KMS-11 (cell line): Measurements from ENCODE around the gene DNAJB8.

ENCODE experiments used
- H2AFZ ChIP-seq: fragments of 200-600 bp; sonication (generic); 2 replicates; pipeline ENCODE4 v1.6.1; 2016; ENCODE audit warnings: antibody characterized with exemption, mixed run types, low read depth
- H3K27ac ChIP-seq: fragments of 200-600 bp; sonication (generic); 2 replicates; pipeline ENCODE4 v1.6.1; 2016; ENCODE audit warnings: mild to moderate bottlenecking, mixed run types
- H3K27me3 ChIP-seq: fragments of 200-600 bp; sonication (generic); 2 replicates; pipeline ENCODE4 v1.6.1; 2017; ENCODE audit warnings: mild to moderate bottlenecking, low read depth, mixed run types, moderate library complexity; ENCODE audit not compliant: insufficient read depth
- H3K36me3 ChIP-seq: fragments of 200-600 bp; sonication (generic); 2 replicates; pipeline ENCODE4 v1.6.1; 2017; ENCODE audit warnings: mild to moderate bottlenecking, mixed run types; ENCODE audit not compliant: insufficient read depth
- H3K4me1 ChIP-seq: fragments of 200-600 bp; sonication (generic); 2 replicates; pipeline ENCODE4 v1.6.1; 2016; ENCODE audit warnings: mild to moderate bottlenecking, low read depth, mixed run types; ENCODE audit not compliant: poor library complexity, severe bottlenecking
- H3K4me2 ChIP-seq: fragments of 200-600 bp; sonication (generic); 2 replicates; pipeline ENCODE4 v1.7.0; 2016; ENCODE audit warnings: mild to moderate bottlenecking, mixed run types
- H3K4me3 ChIP-seq: fragments of 200-600 bp; sonication (generic); IDR thresholded peaks from 2 replicates; pipeline ENCODE4 v1.6.1; 2017; ENCODE audit warnings: low read depth, low read length, mixed read lengths; ENCODE audit not compliant: insufficient read depth
- H3K79me2 ChIP-seq: fragments of 200-600 bp; sonication (generic); 2 replicates; pipeline ENCODE4 v1.6.1; 2016; ENCODE audit warnings: low read depth, mixed run types; ENCODE audit not compliant: insufficient read depth
- H3K9ac ChIP-seq: fragments of 200-600 bp; sonication (generic); 2 replicates; pipeline ENCODE4 v1.6.1; 2016; ENCODE audit warnings: mild to moderate bottlenecking, mixed run types
- H4K20me1 ChIP-seq: fragments of 200-600 bp; sonication (generic); 2 replicates; pipeline ENCODE4 v1.6.1; 2016; ENCODE audit warnings: mild to moderate bottlenecking, mixed run types; ENCODE audit not compliant: insufficient read depth
- TF ChIP-seq, protein P1 (sequence below): fragments of 200-600 bp; sonication (generic); conservative IDR thresholded peaks from 2 replicates; pipeline ENCODE4 v1.6.1; 2017; ENCODE audit warnings: low read depth, mild to moderate bottlenecking, antibody characterized with exemption, low read length, moderate library complexity, mixed read lengths

DNAJB8 gene

DNA sequence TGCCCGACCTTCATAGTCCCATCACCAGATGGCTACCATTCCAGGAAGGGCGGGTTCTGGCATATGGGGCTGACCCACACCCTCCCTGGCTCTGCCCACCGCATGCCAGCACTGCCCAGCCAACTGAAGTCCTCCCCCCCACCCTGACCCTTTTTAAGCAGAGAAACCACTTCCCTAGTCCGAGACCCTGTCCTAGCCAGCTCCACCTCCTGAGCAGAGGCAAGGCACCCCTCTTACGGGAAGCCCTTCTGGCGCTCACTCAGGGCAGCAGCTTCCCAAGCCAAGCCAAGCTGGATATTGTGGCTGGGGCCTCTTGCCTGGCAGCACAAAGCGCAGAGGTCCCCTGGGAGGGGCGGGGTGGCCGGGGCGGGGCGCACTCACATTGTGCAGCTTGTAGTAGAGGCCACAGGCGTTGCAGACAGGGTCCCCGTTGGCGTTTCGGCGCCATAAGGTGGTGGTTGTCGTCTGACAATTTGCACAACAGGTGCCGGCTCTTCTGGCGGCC lies 14.8 kb upstream of the DNAJB8 start:
- no peak overlapping the region for H2AFZ ChIP-seq
- no peak overlapping the region for H3K4me3 ChIP-seq
- no peaks in the 10 kb centered on the region for H3K79me2 ChIP-seq
- peaks cover 88% of the 10 kb centered on the region for H3K27me3 ChIP-seq
- H3K36me3 ChIP-seq, result no peaks in the 10 kb centered on the region
- H4K20me1 ChIP-seq, result no peaks in the 10 kb centered on the region
- no peak overlapping the region for H3K27ac ChIP-seq
- H3K4me2 ChIP-seq, result no peak overlapping the region
- H3K9ac ChIP-seq, result no peak overlapping the region
- TF ChIP-seq, protein P1, sequence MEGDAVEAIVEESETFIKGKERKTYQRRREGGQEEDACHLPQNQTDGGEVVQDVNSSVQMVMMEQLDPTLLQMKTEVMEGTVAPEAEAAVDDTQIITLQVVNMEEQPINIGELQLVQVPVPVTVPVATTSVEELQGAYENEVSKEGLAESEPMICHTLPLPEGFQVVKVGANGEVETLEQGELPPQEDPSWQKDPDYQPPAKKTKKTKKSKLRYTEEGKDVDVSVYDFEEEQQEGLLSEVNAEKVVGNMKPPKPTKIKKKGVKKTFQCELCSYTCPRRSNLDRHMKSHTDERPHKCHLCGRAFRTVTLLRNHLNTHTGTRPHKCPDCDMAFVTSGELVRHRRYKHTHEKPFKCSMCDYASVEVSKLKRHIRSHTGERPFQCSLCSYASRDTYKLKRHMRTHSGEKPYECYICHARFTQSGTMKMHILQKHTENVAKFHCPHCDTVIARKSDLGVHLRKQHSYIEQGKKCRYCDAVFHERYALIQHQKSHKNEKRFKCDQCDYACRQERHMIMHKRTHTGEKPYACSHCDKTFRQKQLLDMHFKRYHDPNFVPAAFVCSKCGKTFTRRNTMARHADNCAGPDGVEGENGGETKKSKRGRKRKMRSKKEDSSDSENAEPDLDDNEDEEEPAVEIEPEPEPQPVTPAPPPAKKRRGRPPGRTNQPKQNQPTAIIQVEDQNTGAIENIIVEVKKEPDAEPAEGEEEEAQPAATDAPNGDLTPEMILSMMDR, result no peak
- H3K4me1 ChIP-seq, result no peaks in the 10 kb centered on the region

- Histone ChIP-seq H3K9ac (no peak overlapping the region), H3K27ac (no peak overlapping the region), H3K36me3 (no peaks in the 10 kb centered on the region), H4K20me1 (no peaks in the 10 kb centered on the region), H3K79me2 (no peaks in the 10 kb centered on the region), H3K27me3 (peaks cover 83% of the 10 kb centered on the region), H3K4me2 (no peak overlapping the region), H2AFZ (no peak overlapping the region), H3K4me3 (no peak overlapping the region), H3K4me1 (no peaks in the 10 kb centered on the region)
- TF ChIP-seq, protein P1, result no peak
Measured at GRCh38 chr3:128480717-128481437, 14.2 kb upstream of the DNAJB8 start.

GRCh38 chr3:128480278-128480677 lies 13.6 kb upstream of the DNAJB8 start:
- TF ChIP-seq, protein P1, result no peak
- Histone ChIP-seq H2AFZ (no peak overlapping the region), H3K9ac (no peak overlapping the region), H3K27ac (no peak overlapping the region), H3K4me3 (no peak overlapping the region), H3K4me1 (no peaks in the 10 kb centered on the region), H4K20me1 (no peaks in the 10 kb centered on the region), H3K4me2 (no peak overlapping the region), H3K79me2 (no peaks in the 10 kb centered on the region), H3K27me3 (peaks cover 77% of the 10 kb centered on the region), H3K36me3 (no peaks in the 10 kb centered on the region)

- Histone ChIP-seq H3K79me2 (no peaks in the 10 kb centered on the region), H3K27me3 (peaks cover 76% of the 10 kb centered on the region)
Measured at GRCh38 chr3:128479558-128480086, 12.9 kb upstream of the DNAJB8 start.

More at GRCh38 chr3:128479558-128480086, 12.9 kb upstream of the DNAJB8 start:
- H3K9ac ChIP-seq, result no peak overlapping the region
- H4K20me1 ChIP-seq, result no peaks in the 10 kb centered on the region
- no peaks in the 10 kb centered on the region for H3K36me3 ChIP-seq
- no peak overlapping the region for H3K27ac ChIP-seq
- H3K4me3 ChIP-seq, result no peak overlapping the region
- no peaks in the 10 kb centered on the region for H3K4me1 ChIP-seq
- H3K4me2 ChIP-seq, result no peak overlapping the region
- no peak overlapping the region for H2AFZ ChIP-seq
- TF ChIP-seq, protein P1, result no peak
